OCI-LY1 (cell line): ENCODE results near the gene RPP38.

Source experiments
- H2AFZ ChIP-seq: fragments of 200-600 bp; sonication (generic), shearing (Covaris generic); 2 replicates; pipeline ENCODE4 v1.6.0; 2014; ENCODE audit warnings: antibody characterized with exemption, mild to moderate bottlenecking, low read length
- H3F3A ChIP-seq: fragments of 200-600 bp; sonication (generic), shearing (Covaris generic); 2 replicates; pipeline ENCODE4 v1.6.0; 2014; ENCODE audit warnings: mild to moderate bottlenecking, antibody characterized with exemption, low read length, moderate library complexity; ENCODE audit not compliant: insufficient read depth
- H3K27ac ChIP-seq: fragments of 200-600 bp; sonication (generic); 2 replicates; pipeline ENCODE4 v1.5.1; 2014; ENCODE audit warnings: low read length, mixed run types, mild to moderate bottlenecking, low read depth; ENCODE audit not compliant: poor library complexity, severe bottlenecking
- H3K27me3 ChIP-seq: fragments of 200-600 bp; sonication (generic); 2 replicates; pipeline ENCODE4 v1.6.0; 2014; ENCODE audit warnings: antibody characterized with exemption, mild to moderate bottlenecking, low read length, moderate library complexity; ENCODE audit not compliant: insufficient read depth
- H3K36me3 ChIP-seq: fragments of 200-600 bp; sonication (generic); 2 replicates; pipeline ENCODE4 v1.6.1; 2014; ENCODE audit warnings: mild to moderate bottlenecking, antibody characterized with exemption, low read length, moderate library complexity, mixed read lengths; ENCODE audit not compliant: insufficient read depth
- H3K4me1 ChIP-seq: fragments of 200-600 bp; sonication (generic); 2 replicates; pipeline ENCODE4 v1.5.1; 2014; ENCODE audit warnings: mild to moderate bottlenecking, low read length, moderate library complexity; ENCODE audit not compliant: insufficient read depth, severe bottlenecking
- H3K4me2 ChIP-seq: fragments of 200-600 bp; sonication (generic), shearing (Covaris generic); 2 replicates; pipeline ENCODE4 v1.6.1; 2014; ENCODE audit warnings: low read length
- H3K4me3 ChIP-seq: fragments of 200-600 bp; sonication (generic); 2 replicates; pipeline ENCODE4 v1.5.1; 2014; ENCODE audit warnings: low read length, low read depth, mild to moderate bottlenecking, mixed read lengths; ENCODE audit not compliant: poor library complexity, severe bottlenecking
- H3K79me2 ChIP-seq: fragments of 200-600 bp; shearing (Covaris generic); 2 replicates; pipeline ENCODE4 v1.6.1; 2016; ENCODE audit warnings: mixed run types, low read length, mixed read lengths; ENCODE audit not compliant: insufficient read depth
- H3K9ac ChIP-seq: fragments of 200-600 bp; sonication (generic), shearing (Covaris generic); 2 replicates; pipeline ENCODE4 v1.6.1; 2014; ENCODE audit warnings: mild to moderate bottlenecking, low read length, mixed read lengths
- H3K9me2 ChIP-seq: fragments of 200-600 bp; sonication (generic), shearing (Covaris generic); 2 replicates; pipeline ENCODE4 v1.6.1; 2014; ENCODE audit warnings: low read depth, mild to moderate bottlenecking, low read length, mixed read lengths
- H3K9me3 ChIP-seq: fragments of 200-600 bp; shearing (Covaris generic); 2 replicates; pipeline ENCODE4 v1.6.1; 2014; ENCODE audit warnings: low read length, mixed read lengths
- H4K20me1 ChIP-seq: fragments of 200-600 bp; sonication (generic), shearing (Covaris generic); 2 replicates; pipeline ENCODE4 v1.6.0; 2016; ENCODE audit warnings: mild to moderate bottlenecking, low read length; ENCODE audit not compliant: insufficient read depth
- CTCF ChIP-seq: fragments of 200-600 bp; sonication (generic), shearing (Covaris generic); IDR thresholded peaks from 2 replicates; pipeline ENCODE4 v1.5.1; 2017; ENCODE audit warnings: mild to moderate bottlenecking, antibody characterized with exemption, low read length, moderate library complexity, mixed read lengths
- EZH2 ChIP-seq: fragments of 200-600 bp; sonication (generic), shearing (Covaris generic); IDR thresholded peaks from 2 replicates; pipeline ENCODE4 v1.8.0; 2017; ENCODE audit warnings: borderline replicate concordance, mixed run types, mild to moderate bottlenecking, antibody characterized with exemption, low read length, moderate library complexity, mixed read lengths

The RPP38 gene

GRCh38 chr10:15137036-15137359, 39.8 kb downstream of the RPP38 start:
- TF ChIP-seq EZH2 (no peak), CTCF (no peak)
- Histone ChIP-seq H3F3A (no peaks in the 10 kb centered on the region), H3K9me2 (no peaks in the 10 kb centered on the region), H2AFZ (no peak overlapping the region), H3K9me3 (no peaks in the 10 kb centered on the region), H3K4me1 (peaks cover 8% of the 10 kb centered on the region), H3K9ac (no peak overlapping the region), H3K36me3 (no peaks in the 10 kb centered on the region), H3K79me2 (no peaks in the 10 kb centered on the region), H3K27ac (no peak overlapping the region), H3K27me3 (no peaks in the 10 kb centered on the region), H4K20me1 (no peaks in the 10 kb centered on the region), H3K4me3 (no peak overlapping the region), H3K4me2 (no peak overlapping the region)

GRCh38 chr10:15137636-15138035, 40.5 kb downstream of the RPP38 start:
- TF ChIP-seq EZH2 (no peak), CTCF (no peak)
- Histone ChIP-seq H3K27ac (no peak overlapping the region), H3K9ac (no peak overlapping the region), H3F3A (no peaks in the 10 kb centered on the region), H3K79me2 (no peaks in the 10 kb centered on the region), H3K4me1 (peaks cover 8% of the 10 kb centered on the region), H3K27me3 (no peaks in the 10 kb centered on the region), H2AFZ (no peak overlapping the region), H3K9me2 (no peaks in the 10 kb centered on the region), H3K4me3 (no peak overlapping the region), H4K20me1 (no peaks in the 10 kb centered on the region), H3K9me3 (no peaks in the 10 kb centered on the region), H3K4me2 (no peak overlapping the region), H3K36me3 (no peaks in the 10 kb centered on the region)

- H2AFZ ChIP-seq: no peak overlapping the region
- H3K9ac ChIP-seq: no peak overlapping the region
- no peaks in the 10 kb centered on the region for H3K36me3 ChIP-seq
- TF ChIP-seq EZH2 (no peak), CTCF (no peak)
- no peak overlapping the region for H3K4me2 ChIP-seq
- no peaks in the 10 kb centered on the region for H3K9me2 ChIP-seq
- H3K9me3 ChIP-seq: no peaks in the 10 kb centered on the region
- H4K20me1 ChIP-seq: no peaks in the 10 kb centered on the region
- H3K4me3 ChIP-seq: no peak overlapping the region
- H3K4me1 ChIP-seq: peaks cover 8% of the 10 kb centered on the region
- H3F3A ChIP-seq: no peaks in the 10 kb centered on the region
- H3K79me2 ChIP-seq: no peaks in the 10 kb centered on the region
- no peaks in the 10 kb centered on the region for H3K27me3 ChIP-seq
- no peak overlapping the region for H3K27ac ChIP-seq
Observed at GRCh38 chr10:15140698-15141097, 43.5 kb downstream of the RPP38 start.
